Ishikawa (cell line): ENCODE results near the gene MGLL.

Source experiments
- EGR1 ChIP-seq: IDR thresholded peaks from 2 replicates; pipeline ENCODE4 v1.6.1; 2012
- EP300 ChIP-seq: IDR thresholded peaks from 2 replicates; pipeline ENCODE4 v1.6.1; 2012; ENCODE audit warnings: borderline replicate concordance
- MAX ChIP-seq: IDR thresholded peaks from 2 replicates; pipeline ENCODE4 v1.6.1; 2012
- NFIC ChIP-seq: IDR thresholded peaks from 2 replicates; pipeline ENCODE4 v1.6.1; 2012
- RAD21 ChIP-seq: IDR thresholded peaks from 2 replicates; pipeline ENCODE4 v1.6.1; 2012; ENCODE audit warnings: low read depth
- REST ChIP-seq: IDR thresholded peaks from 2 replicates; pipeline ENCODE4 v1.6.1; 2012; ENCODE audit warnings: low read depth, mild to moderate bottlenecking
- TAF1 ChIP-seq: IDR thresholded peaks from 2 replicates; pipeline ENCODE4 v1.6.1; 2012; ENCODE audit warnings: low read depth, mild to moderate bottlenecking
- ZBTB7A ChIP-seq: IDR thresholded peaks from 2 replicates; pipeline ENCODE4 v1.6.1; 2012; ENCODE audit warnings: low read depth

GRCh38 chr3:127711896-127712295 is 110.4 kb downstream of the MGLL start:
- no peak for TF ChIP-seq NFIC
- TF ChIP-seq MAX = no peak
- no peak for TF ChIP-seq REST
- TF ChIP-seq ZBTB7A = no peak
- TF ChIP-seq EP300 = no peak
- TF ChIP-seq RAD21 = no peak
- TF ChIP-seq TAF1 = no peak
- TF ChIP-seq EGR1 = no peak
